ENCODE results near the gene IL31RA. TPM values are rescaled to one million over a fixed set of nuclear protein-coding genes. Genes with fewer than 3 reads are reported as not detected.

Gene IL31RA
- polyA plus RNA-seq, 1 experiment, result 1.9 TPM

DNA sequence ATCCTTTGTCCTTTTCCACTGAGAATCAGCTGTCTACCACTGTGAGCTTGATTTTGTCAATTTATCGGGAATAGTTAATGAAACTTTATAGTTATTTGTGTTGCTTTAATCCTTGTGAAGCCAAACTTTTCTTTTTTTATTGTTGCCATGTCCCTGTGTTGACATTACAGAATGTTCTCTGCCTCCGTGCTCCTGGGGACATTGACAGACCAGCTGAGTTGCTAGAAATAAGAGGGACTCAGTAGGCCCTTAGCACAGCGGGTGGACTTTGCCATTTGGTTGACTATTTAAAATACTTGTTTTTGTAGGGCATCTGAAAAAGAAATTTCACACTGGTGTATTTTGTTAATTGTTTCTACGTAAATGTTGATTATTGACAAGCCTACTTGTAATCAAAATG, 70.5 kb downstream of the IL31RA start:
- Histone ChIP-seq H3K27me3 (ENCODE audit: control insufficient read depth, insufficient read depth, low read length) (no peaks in the 10 kb centered on the region), H3K27ac (ENCODE audit: low read depth, low read length) (no peak overlapping the region), H3K4me3 (ENCODE audit: low read depth, low read length) (no peak overlapping the region), H3K9me3 (ENCODE audit: control insufficient read depth, insufficient read depth, low read length) (no peaks in the 10 kb centered on the region)
- DNase-seq (ENCODE audit: low read depth, low spot score), result no peak
- ChIA-PET POLR2A (no interaction called here), CTCF (interaction anchor here (0.8 kb wide), 1 partner anchor 9 kb away, joined by 3 read pairs; no protein-coding TSS in a partner anchor)
- TF ChIP-seq, protein P1, sequence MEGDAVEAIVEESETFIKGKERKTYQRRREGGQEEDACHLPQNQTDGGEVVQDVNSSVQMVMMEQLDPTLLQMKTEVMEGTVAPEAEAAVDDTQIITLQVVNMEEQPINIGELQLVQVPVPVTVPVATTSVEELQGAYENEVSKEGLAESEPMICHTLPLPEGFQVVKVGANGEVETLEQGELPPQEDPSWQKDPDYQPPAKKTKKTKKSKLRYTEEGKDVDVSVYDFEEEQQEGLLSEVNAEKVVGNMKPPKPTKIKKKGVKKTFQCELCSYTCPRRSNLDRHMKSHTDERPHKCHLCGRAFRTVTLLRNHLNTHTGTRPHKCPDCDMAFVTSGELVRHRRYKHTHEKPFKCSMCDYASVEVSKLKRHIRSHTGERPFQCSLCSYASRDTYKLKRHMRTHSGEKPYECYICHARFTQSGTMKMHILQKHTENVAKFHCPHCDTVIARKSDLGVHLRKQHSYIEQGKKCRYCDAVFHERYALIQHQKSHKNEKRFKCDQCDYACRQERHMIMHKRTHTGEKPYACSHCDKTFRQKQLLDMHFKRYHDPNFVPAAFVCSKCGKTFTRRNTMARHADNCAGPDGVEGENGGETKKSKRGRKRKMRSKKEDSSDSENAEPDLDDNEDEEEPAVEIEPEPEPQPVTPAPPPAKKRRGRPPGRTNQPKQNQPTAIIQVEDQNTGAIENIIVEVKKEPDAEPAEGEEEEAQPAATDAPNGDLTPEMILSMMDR (IDR thresholded peaks at IDR 0.05; ENCODE audit: low read depth, low read length), result no peak

DNA sequence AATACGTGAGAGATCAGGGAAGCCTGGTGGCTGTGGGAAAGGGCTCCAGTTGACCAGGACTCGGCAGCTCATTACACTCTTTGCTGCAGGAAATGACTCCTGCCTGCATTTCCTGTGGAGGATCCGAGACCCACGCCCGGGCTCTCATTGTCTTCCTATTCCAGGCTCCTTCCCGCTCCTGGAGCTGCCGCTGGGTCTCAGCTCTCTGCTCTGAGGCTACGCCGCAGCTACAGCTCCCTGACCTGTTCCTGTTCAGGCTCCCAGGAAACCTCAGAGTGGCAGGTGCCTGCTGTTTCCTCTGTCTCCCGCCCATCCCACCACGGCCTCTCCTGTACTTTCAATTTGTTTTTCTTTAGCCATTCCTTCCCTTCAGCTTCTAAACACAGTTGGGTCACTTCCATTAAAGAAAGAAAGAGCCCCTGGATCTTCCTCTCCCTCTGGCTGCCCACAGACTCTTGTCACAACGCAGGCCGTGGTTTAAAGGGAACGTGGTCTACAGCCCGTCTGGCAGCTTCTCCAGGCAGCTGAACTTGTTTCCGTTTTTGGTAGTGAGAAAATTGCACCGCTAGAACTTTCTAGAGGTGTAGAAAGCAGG, 72.1 kb downstream of the IL31RA start:
- ChIA-PET POLR2A (no interaction called here), CTCF (interaction anchor here (1.8 kb wide), 1 partner anchor 14 kb away, joined by 10 read pairs; no protein-coding TSS in a partner anchor)
- no peak overlapping the region for H3K4me3 ChIP-seq (ENCODE audit: low read depth, low read length)
- DNase-seq (ENCODE audit: low read depth, low spot score), result no peak
- TF ChIP-seq, protein P1 (IDR thresholded peaks at IDR 0.05; ENCODE audit: low read depth, low read length), result no peak
- H3K9me3 ChIP-seq (ENCODE audit: control insufficient read depth, insufficient read depth, low read length), result no peaks in the 10 kb centered on the region
- no peaks in the 10 kb centered on the region for H3K27me3 ChIP-seq (ENCODE audit: control insufficient read depth, insufficient read depth, low read length)
- H3K27ac ChIP-seq (ENCODE audit: low read depth, low read length), result no peak overlapping the region

DNA sequence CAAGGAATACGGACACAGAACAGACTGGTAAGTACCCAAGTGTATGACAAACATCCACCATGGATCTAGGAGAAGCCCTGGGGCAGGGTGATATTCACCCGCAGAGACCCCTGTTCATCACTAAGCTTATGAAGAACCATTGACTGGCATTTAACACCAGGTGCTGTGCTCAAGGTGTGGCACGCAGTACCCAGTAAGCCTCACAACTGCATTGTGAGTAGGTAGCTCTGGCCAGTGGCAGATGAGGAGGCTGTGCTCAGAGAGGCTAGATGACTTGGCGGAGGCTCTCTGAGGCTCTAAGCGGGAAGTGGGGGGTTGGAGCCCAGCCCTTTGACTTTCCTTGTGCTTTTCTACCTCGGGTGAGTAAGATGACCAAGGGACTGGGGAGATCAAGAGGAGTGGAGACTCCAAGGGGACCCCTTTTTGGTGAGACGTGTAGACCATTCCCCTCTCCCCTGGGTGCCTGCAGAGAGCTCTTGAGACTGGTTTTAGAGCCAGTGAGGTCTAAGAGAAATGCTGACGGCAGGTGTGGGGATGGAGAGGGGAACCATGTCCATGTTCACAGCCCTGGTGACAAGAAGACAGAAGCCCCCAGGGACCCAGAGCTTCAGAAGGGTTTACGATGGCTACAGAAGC, 72.8 kb downstream of the IL31RA start:
- Histone ChIP-seq H3K27me3 (ENCODE audit: control insufficient read depth, insufficient read depth, low read length) (no peaks in the 10 kb centered on the region), H3K9me3 (ENCODE audit: control insufficient read depth, insufficient read depth, low read length) (no peaks in the 10 kb centered on the region), H3K27ac (ENCODE audit: low read depth, low read length) (no peak overlapping the region), H3K4me3 (ENCODE audit: low read depth, low read length) (no peak overlapping the region)
- ChIA-PET CTCF (interaction anchor here (1.8 kb wide), 1 partner anchor 13 kb away, joined by 10 read pairs; no protein-coding TSS in a partner anchor), POLR2A (no interaction called here)
- no peak for DNase-seq (ENCODE audit: low read depth, low spot score)
- TF ChIP-seq, protein P1 (IDR thresholded peaks at IDR 0.05; ENCODE audit: low read depth, low read length), result no peak

DNA sequence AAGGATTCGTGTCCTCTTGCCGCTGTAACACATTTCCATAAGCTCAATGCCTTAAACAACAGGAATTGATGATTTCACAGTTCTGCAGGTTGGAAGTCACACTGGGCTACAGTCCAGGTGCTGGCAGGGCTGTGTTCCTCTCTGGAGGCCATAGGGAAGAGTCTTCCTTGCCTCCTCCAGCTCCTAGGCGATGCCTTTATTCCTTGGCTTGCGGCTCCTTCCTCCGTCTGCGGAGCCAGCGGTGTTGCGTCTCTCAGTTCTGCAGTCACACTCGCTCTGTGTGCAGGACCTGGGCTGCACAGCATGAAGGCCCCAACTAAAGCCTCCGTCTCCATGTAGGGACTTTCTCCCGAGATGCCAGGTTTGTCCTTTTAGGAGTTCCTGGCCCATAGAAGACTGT, 73.6 kb downstream of the IL31RA start:
- CTCF ChIA-PET, result interaction anchor here (1.8 kb wide), 1 partner anchor 12 kb away, joined by 10 read pairs; no protein-coding TSS in a partner anchor
- no peaks in the 10 kb centered on the region for H3K9me3 ChIP-seq (ENCODE audit: control insufficient read depth, insufficient read depth, low read length)
- DNase-seq (ENCODE audit: low read depth, low spot score), result no peak
- no peaks in the 10 kb centered on the region for H3K27me3 ChIP-seq (ENCODE audit: control insufficient read depth, insufficient read depth, low read length)
- POLR2A ChIA-PET, result no interaction called here
- H3K4me3 ChIP-seq (ENCODE audit: low read depth, low read length), result no peak overlapping the region
- no peak overlapping the region for H3K27ac ChIP-seq (ENCODE audit: low read depth, low read length)
- TF ChIP-seq, protein P1 (IDR thresholded peaks at IDR 0.05; ENCODE audit: low read depth, low read length), result no peak

DNA sequence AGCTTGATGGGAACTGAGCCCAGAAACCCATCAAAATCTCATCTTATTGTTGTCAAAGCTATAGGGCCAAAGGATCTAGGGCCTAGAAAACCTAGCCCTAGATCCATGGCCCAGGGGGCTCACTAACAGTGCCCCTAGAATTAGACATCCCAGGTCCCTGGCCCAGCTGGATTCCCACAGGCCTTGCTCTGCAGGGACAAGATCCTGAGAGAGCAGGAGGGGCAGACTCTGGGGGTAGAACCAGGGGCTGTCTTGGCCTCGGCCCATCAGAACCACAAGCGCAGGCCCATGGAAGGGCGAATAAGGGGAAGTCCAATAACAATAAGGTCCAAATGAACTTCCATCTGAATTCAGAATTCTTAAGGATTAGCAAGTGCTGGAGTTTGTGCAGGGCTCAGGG, 74.0 kb downstream of the IL31RA start:
- Histone ChIP-seq H3K9me3 (ENCODE audit: control insufficient read depth, insufficient read depth, low read length) (no peaks in the 10 kb centered on the region), H3K27ac (ENCODE audit: low read depth, low read length) (no peak overlapping the region), H3K27me3 (ENCODE audit: control insufficient read depth, insufficient read depth, low read length) (no peaks in the 10 kb centered on the region), H3K4me3 (ENCODE audit: low read depth, low read length) (no peak overlapping the region)
- TF ChIP-seq, protein P1 (IDR thresholded peaks at IDR 0.05; ENCODE audit: low read depth, low read length), result no peak
- ChIA-PET POLR2A (no interaction called here), CTCF (interaction anchor here (0.5 kb wide), 1 partner anchor 953 kb away, joined by 3 read pairs; no protein-coding TSS in a partner anchor)
- DNase-seq (ENCODE audit: low read depth, low spot score), result no peak

Measured in AG04450 (cell line).